Measurements from ENCODE around the gene ATP6V0A1.
A peak's percentile ranks its signal among the peaks of the same experiment; 100 is the strongest.
"Not testable (repeated sequence)": the region's sequence is repeated elsewhere in the genome, so short reads cannot be mapped to it uniquely, and the experiment has no call there.

Gene ATP6V0A1

GRCh38 chr17:42458497-42459255 lies at the start of gene ATP6V0A1:
ATP6V0A1 (plus strand) TSS chr17:42458878; CDS start chr17:42460895, 2,017 bp downstream.
- DNase-seq (ENCODE audit: low spot score in 2 of 2): peak; percentile 86 to 89
- Mint-ChIP-seq H3K4me3 (peak within 1 kb of the TSS; percentile 91), H3K27ac (peak within 1 kb of the TSS; percentile 94), H3K4me1 (peaks cover 40% of the 10 kb centered on the region), H3K9me3 (no peaks in the 10 kb centered on the region), H3K36me3 (peaks cover 12% of the 10 kb centered on the region)
- peak; percentile 95 for ATAC-seq

DNA sequence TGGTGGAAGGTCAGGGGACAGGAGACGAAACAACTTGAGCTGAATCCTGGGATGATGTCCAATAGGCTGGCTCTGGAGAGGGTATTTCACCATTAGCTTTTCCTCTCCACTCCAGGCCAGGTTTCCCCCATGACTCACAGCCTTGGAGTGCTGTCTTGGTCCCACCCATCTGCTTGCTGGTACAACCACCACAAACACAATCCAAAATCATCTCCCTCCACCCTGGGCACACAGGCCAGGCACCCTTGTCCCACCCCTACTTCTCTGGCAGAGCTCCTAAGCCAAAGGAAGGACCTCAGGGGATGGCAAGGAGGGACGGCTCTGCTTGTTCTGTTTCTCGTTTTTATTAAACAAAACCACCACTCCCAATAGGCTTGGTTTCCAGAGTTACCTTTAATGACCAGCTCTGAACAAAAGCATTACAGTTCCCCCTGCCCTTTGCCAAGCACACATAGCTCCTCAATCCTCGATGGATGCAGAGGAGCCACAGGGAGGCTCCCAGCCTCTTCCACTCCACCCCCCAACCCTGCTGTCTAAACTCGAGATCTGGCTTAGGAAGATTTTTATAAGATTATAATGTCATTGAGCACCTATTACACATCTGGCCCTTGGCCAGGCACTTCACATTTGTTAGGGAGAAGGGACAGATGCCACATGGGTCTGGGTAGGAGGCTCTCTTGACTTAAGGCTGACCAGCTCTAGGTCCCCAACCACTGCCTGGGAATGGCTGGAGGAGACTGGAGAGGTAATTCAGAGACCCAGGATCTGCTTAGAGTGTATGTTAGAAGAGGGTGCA lies 49.0 kb upstream of the ATP6V0A1 start:
- Mint-ChIP-seq H3K27ac (no peak overlapping the region), H3K4me1 (peaks cover 10% of the 10 kb centered on the region), H3K4me3 (no peak overlapping the region), H3K9me3 (no peaks in the 10 kb centered on the region), H3K36me3 (no peaks in the 10 kb centered on the region)
- DNase-seq (ENCODE audit: low spot score in 2 of 2) (no peak), ATAC-seq (no peak)

DNA sequence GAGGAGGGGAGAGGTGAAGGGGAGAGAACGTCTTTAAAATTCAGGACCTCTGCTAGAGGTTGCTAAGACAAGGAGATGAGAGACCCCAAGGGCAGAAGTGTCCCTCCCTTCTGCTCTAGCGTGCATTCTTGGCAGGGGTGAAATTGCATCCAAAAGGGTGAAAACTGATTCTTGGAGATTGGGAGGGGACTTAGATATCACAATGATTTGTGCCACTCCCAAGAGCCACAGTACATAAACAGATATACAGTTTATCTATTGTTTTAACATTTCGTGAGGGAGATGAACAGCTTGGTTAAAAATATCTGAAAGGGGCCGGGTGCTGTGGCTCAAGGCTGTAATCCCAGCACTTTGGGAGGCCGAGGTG lies 48.4 kb upstream of the ATP6V0A1 start:
- no peaks in the 10 kb centered on the region for H3K36me3 Mint-ChIP-seq
- peaks cover 16% of the 10 kb centered on the region for H3K4me1 Mint-ChIP-seq
- DNase-seq (ENCODE audit: low spot score in 2 of 2) (no peak), ATAC-seq (no peak)
- no peak overlapping the region for H3K4me3 Mint-ChIP-seq
- no peak overlapping the region for H3K27ac Mint-ChIP-seq
- H3K9me3 Mint-ChIP-seq: no peaks in the 10 kb centered on the region

GRCh38 chr17:42411361-42411760 lies 47.3 kb upstream of the ATP6V0A1 start:
- H3K4me3 Mint-ChIP-seq: no peak overlapping the region
- H3K27ac Mint-ChIP-seq: no peak overlapping the region
- peaks cover 5% of the 10 kb centered on the region for H3K36me3 Mint-ChIP-seq
- no peaks in the 10 kb centered on the region for H3K9me3 Mint-ChIP-seq
- H3K4me1 Mint-ChIP-seq: peaks cover 16% of the 10 kb centered on the region
- ATAC-seq (no peak), DNase-seq (ENCODE audit: low spot score in 2 of 2) (no peak)

DNA sequence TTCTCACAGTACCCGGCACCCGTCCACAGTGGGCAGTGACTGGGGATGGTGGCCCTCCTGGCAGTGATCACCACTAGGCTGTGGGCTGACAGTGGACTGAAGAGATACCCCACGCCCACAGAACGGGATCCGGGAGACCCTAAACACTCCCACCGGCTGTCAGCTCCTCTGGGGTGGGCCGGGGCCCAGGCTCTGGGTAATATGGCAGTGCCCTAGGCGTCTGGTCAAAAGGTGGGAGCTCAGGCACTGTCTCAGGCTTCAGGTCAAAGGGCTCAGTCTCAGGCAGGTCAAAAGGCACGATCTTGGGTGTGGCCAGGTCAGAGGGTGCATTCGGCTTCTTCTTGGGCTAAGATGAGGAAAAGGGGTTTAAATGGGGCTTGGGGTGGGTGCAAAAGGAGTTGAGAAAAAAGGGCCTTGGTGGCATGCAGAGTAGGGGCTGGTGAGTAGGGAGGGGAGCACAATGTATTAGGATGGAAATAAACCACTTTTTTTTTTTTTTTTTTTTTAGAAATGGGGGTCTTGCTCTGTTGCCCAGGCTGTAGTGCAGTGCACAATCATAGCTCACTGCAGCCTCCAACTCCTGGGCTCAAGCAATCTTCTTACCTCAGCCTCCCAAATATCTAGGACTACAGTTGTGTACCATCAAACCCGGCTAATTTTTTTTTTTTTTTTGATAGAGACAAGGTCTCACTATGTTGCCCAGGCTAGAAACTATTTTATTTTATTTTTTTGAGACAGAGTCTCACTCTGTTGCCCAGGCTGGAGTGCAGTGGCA lies 46.6 kb upstream of the ATP6V0A1 start:
- DNase-seq (ENCODE audit: low spot score in 2 of 2) (no peak), ATAC-seq (no peak)
- no peaks in the 10 kb centered on the region for H3K9me3 Mint-ChIP-seq
- H3K27ac Mint-ChIP-seq: no peak overlapping the region
- H3K4me3 Mint-ChIP-seq: no peak overlapping the region
- peaks cover 14% of the 10 kb centered on the region for H3K4me1 Mint-ChIP-seq
- H3K36me3 Mint-ChIP-seq: peaks cover 7% of the 10 kb centered on the region

DNA sequence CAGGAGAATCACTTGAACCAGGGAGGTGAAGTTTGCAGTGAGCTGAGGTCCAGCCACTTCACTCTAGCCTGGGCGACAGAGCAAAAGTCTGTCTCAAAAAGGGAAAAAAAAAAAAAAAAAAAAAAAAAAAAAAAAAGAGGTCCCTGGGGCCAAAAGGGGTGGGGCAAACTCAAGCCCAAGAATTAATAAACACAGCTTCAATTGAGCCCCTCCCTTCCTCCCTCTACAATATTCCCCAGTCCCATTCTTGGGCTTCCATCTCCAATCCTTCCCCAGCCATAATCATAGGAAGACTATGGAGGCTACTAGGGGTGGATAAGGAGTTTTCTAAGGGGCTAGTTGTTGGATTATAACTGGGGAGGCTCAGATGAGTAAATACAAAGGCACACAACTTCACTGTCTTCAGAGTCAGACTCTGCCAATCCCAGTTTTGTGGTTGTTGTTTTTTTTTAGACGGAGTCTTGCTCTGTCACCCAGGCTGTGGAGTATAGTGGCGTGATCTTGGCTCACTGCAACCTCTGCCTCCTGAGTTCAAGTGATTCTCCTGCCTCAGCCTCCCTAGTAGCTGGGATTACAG lies 45.1 kb upstream of the ATP6V0A1 start:
- Mint-ChIP-seq H3K36me3 (peaks cover 7% of the 10 kb centered on the region), H3K9me3 (no peaks in the 10 kb centered on the region), H3K4me1 (peaks cover 8% of the 10 kb centered on the region), H3K27ac (no peak overlapping the region), H3K4me3 (no peak overlapping the region)
- DNase-seq (ENCODE audit: low spot score in 2 of 2) (no peak), ATAC-seq (no peak)

DNA sequence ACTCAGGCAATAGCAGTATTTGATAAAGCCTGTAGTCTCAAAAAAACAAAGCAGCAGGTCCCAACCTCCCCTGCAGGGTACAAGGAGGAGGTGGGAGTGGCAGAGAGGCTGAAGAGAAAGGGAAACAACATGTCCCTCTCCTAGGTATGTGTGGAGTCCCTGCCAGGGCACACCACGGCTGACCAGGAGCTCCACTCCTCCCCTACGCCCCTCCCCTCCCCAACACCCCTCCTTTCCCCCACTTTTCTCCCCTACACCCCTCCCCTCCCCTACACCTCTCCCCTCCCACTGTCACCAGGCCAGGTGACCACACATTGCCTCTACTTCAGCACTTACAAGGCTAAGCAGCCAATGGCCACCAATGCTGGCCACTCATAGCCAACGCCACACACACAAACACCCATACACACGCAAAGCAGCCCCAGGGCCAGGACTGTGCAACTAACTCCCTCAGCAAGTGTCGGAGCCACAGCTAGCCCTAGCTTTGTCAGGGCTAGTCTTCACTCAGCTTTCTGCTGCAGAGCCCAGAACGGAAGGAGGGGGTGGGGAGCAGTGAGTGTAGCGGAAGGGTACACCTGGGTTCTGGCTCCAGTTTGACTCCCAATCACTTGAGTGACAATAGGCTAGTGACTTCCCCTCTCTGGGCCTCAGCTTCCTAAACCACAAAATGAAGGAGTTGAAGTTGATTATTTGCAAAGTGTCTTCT lies 43.8 kb upstream of the ATP6V0A1 start:
- Mint-ChIP-seq H3K9me3 (no peaks in the 10 kb centered on the region), H3K27ac (no peak overlapping the region), H3K4me1 (peaks cover 13% of the 10 kb centered on the region), H3K36me3 (peaks cover 7% of the 10 kb centered on the region), H3K4me3 (peak overlapping the region; percentile 29)
- DNase-seq (ENCODE audit: low spot score in 2 of 2) (no peak), ATAC-seq (peak; percentile 91)

DNA sequence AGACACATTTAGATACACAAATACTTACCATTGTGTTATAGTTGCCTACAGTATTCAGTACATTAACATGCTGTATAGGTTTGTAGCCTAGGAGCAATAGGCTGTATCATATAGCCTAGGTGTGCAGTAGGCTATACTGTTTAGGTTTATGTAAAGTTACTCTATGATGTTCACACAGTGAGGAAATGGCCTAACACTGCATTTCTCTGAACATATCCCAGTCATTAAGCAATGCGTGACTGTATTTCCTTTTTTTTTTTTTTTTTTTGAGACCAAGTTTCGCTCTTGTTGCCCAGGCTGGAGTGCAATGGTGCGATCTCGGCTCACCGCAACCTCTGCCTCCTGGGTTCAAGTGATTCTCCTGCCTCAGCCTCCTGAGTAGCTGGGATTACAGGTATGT lies 40.7 kb upstream of the ATP6V0A1 start:
- not testable (repeated sequence) for H3K36me3 Mint-ChIP-seq; H3K4me3 Mint-ChIP-seq; H3K27ac Mint-ChIP-seq; H3K9me3 Mint-ChIP-seq; DNase-seq (ENCODE audit: low spot score in 2 of 2); ATAC-seq
- H3K4me1 Mint-ChIP-seq: peaks cover 35% of the 10 kb centered on the region

GRCh38 chr17:42421136-42421506 lies 37.6 kb upstream of the ATP6V0A1 start:
- ATAC-seq: no peak
- no peak for DNase-seq (ENCODE audit: low spot score in 2 of 2)

DNA sequence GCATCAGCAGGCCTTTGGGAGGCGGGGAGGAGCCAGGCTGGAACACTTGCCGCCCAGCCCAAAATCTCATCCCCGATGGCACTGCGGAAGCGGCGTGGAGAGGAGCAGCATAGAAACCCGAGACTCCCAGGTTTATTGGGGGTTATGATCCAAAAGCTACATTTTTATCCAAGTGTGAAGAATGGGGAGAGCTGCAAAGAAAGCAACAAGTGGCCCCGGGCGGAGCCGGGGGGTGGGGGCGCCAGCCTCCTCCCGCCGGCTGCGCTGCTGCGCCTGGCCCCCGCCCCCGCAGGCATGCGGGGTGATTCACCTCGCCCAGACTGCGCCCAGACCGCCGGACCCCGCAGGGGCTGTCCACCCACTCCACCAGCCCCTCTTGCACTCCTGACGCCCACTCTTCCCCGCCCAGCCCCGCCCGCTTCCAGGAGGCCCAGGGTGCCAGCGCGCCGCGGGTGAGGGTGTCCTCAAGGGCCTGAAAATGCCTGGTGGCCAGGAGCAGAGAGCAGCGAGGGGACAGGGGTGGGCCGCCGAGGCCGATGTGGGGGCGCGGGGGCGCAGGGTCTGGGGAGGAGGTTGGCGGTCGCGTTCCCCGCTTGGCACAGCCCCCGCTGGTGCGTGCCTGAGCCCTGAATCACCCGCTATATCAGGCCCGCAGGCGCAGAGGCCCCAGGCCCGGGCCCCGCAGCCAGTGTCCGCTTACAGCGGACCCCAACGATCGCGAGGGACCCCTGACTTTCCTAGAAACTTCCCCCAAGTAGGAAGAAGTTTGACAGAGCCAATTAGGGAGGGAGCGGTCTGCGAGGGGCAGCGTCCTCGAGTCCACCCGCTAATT lies 37.0 kb upstream of the ATP6V0A1 start:
- DNase-seq (ENCODE audit: low spot score in 2 of 2) (no peak), ATAC-seq (peak; percentile 66)
- peak overlapping the region; percentile 78 for H3K4me3 Mint-ChIP-seq
- H3K36me3 Mint-ChIP-seq: no peaks in the 10 kb centered on the region
- H3K4me1 Mint-ChIP-seq: peaks cover 31% of the 10 kb centered on the region
- H3K9me3 Mint-ChIP-seq: no peaks in the 10 kb centered on the region
- H3K27ac Mint-ChIP-seq: no peak overlapping the region

More at GRCh38 chr17:42421136-42421506, 37.6 kb upstream of the ATP6V0A1 start:
- H3K4me3 Mint-ChIP-seq: peak overlapping the region; percentile 78
- H3K36me3 Mint-ChIP-seq: peaks cover 4% of the 10 kb centered on the region
- H3K27ac Mint-ChIP-seq: no peak overlapping the region
- peaks cover 31% of the 10 kb centered on the region for H3K4me1 Mint-ChIP-seq
- no peaks in the 10 kb centered on the region for H3K9me3 Mint-ChIP-seq

DNA sequence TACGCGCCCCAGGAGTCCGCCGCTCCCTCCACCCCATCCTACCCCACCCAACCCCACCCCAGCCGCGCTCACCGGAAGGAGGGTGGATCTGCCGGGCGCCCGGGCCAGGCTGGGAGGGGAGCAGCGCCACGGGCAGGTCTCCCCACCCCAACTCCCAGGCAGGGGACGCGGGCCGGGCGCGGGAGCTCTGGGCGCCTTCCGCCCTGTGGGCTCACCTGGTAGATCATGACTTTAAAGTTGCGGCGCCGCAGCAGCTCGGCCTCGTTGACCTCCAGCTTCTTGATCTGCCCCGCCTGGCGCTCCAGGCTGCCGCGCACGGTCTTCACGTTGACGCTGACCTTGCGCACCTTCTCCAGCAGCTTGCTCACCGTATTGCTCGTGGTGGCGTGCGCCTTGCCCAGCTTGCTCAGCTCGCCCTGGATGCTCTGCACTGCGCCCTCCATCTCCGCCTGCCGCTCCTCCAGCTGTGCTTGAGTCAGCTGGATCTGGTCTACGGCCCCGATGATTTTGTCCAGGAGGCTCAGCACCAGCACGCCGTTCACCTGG lies 36.2 kb upstream of the ATP6V0A1 start:
- Mint-ChIP-seq H3K9me3 (no peaks in the 10 kb centered on the region), H3K4me1 (peaks cover 31% of the 10 kb centered on the region)

DNA sequence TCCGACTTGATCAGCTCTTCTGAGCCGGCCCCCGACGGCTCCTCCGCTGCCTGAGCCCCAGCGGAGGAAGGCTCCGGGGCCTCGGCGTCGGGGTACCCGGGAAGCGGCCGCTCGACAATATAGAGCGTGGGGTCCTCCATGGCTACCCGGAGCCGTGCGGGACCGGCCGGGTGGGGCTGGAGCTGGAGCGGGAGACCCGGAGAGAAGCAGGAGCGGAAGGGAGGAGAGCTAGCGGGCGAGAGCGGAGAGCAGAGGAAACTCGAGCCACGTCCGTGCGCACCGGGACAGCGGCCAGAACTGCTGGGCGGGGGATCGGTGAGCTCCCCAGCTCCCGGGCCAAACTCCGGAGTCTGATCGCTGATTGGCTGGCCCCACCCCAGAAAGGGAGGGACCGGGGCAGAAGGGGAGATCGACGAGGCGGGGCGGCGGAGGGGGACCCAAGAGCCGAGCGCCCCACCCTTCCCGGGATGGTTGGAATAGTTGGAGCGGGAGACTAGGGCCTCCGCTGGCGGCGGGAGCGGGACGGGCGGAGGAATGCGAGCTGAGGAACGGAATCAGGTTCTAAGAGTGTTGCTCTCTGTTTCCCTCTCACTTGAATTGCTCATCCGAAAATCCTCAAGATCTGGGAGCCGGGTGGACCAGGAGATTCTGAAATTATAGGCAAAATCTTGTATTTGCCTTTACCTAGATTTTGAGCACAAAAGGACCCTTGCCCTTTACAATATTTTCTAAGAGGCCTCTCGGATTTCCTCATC lies 35.5 kb upstream of the ATP6V0A1 start, which contains the start of gene CAVIN1:
Gene CAVIN1 (minus strand): TSS at position 299 of the 755 bp plus-strand sequence. CDS start 159 bp downstream, at position 140.
- Mint-ChIP-seq H3K27ac (no peak within 1 kb of the TSS), H3K9me3 (no peaks in the 10 kb centered on the region), H3K4me1 (peaks cover 31% of the 10 kb centered on the region), H3K4me3 (peak within 1 kb of the TSS; percentile 78), H3K36me3 (no peaks in the 10 kb centered on the region)
- DNase-seq (ENCODE audit: low spot score in 2 of 2) (no peak), ATAC-seq (peak; percentile 30)

More for the DNA sequence above, 36.2 kb upstream of the ATP6V0A1 start:
- ATAC-seq (peak; percentile 77), DNase-seq (ENCODE audit: low spot score in 2 of 2) (no peak)
- Mint-ChIP-seq H3K36me3 (no peaks in the 10 kb centered on the region), H3K27ac (no peak overlapping the region), H3K4me3 (peak overlapping the region; percentile 78)

DNA sequence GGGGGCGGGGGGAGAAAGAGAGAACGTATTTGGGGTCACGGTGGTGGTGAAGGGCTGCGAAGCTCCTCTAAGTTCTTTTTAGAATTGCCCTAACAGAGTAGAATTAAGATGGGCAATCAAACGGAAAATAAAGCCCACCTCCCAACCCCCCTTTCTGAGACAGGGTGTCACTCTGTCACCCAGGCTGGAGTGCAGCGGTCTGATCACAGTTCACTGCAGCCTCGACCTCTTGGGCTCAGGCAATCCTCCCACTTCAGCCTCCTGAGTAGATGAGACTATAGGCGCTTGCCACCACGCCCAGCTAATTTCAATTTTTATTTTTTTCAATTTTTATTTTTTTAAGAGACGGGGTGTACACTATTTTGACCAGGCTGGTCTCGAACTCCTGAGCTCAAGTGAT lies 34.9 kb upstream of the ATP6V0A1 start:
- H3K4me1 Mint-ChIP-seq: peaks cover 31% of the 10 kb centered on the region
- ATAC-seq (no peak), DNase-seq (ENCODE audit: low spot score in 2 of 2) (no peak)
- no peaks in the 10 kb centered on the region for H3K36me3 Mint-ChIP-seq
- no peak overlapping the region for H3K27ac Mint-ChIP-seq
- no peaks in the 10 kb centered on the region for H3K9me3 Mint-ChIP-seq
- peak overlapping the region; percentile 78 for H3K4me3 Mint-ChIP-seq
